Measurements from ENCODE around the gene SLC18A3. TPM values are rescaled to one million over a fixed set of nuclear protein-coding genes. Genes with fewer than 3 reads are reported as not detected.

SLC18A3 gene
- total RNA-seq, 1 experiment from 2014 or later, result not detected

DNA sequence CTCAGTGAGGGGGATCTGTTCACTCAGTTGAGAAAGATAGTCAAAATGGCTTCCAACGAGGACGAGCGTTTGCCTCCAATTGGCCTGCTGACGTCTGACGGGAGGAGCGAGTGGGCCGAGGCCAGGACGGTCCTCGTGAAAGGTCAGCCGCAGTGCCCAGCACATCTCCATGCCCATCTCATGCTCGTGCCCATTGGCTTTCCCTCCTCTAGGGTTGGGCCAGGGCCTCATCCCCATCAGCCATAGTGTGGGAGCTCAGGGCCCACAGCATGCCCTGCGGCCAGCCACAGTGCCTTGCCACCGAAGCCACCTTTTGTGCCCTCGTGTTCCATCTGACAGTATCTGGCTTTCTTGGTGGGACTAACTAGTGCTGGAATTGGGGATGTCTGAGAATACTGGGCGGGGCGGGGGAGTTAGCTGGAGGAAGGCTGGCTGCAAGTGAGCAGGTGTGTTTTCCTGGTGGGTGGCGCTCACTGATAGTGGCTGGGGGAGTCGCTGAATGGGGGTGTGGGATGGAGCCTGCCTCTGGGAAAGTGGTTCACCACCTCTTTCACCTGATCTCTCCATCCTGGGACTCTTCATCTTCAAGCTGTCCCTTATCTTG lies 17.6 kb downstream of the SLC18A3 start:
- no peak for DNase-seq (ENCODE audit: low read depth)

DNA sequence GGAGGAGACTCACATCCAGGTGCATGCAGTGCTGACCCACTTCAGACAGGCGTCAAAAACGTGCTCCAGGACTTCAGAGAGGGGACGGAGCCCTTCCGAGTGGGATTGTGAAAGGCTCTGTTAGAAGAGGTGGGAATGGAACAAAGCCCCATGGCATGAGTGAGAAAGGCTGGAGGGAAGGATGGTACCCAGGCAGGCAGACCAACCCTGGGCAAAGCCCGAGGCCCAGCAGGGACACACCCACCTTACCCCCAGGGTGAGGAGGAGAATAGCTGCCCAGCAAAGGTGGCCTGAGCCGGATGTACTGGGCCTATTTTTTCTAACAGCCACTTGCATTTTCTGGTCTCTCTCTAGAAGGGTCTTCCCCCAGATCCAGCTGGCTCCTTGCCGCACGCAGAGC lies 18.5 kb downstream of the SLC18A3 start:
- DNase-seq (ENCODE audit: low read depth), result no peak

GRCh38 chr10:49629431-49629881 lies 19.3 kb downstream of the SLC18A3 start:
- no peak for DNase-seq (ENCODE audit: low read depth)

DNA sequence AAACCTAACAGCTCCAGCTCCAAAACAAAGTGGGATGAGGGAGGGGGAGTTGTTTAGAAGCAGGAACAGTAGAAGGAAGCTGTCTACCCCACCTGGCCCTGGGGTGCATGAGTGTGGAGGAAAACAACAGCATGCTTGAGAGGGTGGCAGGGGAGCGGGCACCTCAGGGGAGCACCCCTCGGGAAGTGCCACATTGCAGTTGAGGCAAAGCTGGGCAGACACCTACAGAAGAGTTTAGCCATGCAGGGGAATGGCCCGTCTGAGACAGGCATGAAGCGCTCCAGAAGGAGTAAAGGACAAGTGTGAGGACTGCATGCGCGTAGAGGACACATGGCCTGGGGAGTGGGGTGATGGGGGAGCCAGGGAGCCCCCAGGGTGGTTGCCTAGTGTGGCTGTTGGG lies 21.9 kb downstream of the SLC18A3 start:
- DNase-seq (ENCODE audit: low read depth), result no peak

DNA sequence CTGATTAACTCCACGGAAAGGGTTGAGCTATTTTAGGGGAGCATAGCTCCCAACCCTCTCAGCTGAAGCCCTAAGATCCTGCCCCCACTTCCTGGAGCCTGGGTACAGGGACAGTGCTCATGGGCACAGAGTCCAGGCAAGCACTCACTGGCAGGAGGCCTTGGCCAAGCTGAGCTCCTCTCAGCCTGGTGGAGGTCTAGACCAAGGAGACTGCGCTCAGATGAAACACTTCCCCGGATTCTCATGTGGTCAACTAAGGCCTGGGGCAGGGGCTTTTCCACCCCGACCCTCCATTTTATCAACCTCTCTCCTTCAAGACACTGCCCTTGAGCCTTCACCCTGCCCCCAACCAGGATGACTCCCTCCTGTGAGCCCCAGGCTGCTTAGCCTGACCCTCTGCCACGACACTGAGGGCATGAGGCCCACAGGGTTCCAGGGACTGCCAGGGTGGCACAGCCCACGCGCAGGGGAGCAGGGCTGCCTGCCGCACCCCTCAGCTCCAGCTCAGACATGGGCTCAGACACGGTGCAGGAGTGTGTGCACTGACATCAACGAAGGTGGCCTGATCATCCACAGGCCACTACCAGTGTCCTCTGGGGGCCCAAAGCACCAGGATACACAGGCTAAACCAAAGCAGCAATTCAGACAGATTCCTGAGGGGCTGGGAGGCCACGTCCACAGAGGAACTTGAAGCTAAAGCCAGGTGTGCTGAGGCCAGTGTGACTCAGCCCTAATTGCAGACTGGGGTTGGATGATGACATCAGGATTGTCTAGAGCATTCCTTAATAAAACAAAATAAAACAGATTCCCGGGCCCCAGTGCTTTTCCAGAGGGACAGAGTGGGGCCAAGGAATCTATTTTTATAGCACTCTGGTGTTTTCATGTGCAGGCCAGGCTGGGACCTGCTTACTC lies 22.6 kb downstream of the SLC18A3 start:
- peak; percentile 17 for DNase-seq (ENCODE audit: low read depth)

DNA sequence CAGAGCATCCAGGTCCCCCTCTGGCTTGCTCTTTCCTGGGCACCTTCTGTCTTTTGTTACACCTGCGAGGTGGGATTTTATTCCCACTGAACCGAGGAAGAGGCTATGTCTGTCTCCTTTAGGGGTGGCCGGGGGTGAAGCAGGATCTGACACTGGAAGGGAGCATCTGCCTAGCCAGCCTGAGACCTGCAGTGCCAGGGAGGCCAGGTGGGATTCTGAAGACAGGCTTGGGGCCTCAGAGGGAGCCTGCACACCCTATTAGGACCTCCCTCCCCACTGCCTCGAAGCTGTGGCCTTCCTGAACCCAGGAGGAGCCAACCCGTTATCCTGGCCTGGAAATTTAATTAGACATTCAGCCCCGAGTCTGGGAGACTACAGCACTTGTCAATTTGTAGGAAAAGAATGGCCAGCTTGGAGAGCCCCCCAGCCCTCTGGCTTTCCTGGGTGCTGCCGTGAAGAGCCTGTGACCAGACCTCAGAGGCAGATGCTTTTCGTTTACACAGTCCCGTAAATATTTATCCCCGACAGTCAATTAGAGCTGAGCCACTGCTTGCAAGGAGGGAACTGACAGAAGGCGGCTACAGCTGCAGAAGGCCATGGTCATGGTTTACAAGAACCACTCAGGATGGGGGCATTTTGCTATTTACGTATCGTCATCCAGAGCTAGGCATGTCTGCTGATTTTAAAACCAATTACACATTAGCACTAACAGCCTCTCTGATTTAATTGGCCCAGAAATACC lies 23.4 kb downstream of the SLC18A3 start:
- DNase-seq (ENCODE audit: low read depth), result no peak

DNA sequence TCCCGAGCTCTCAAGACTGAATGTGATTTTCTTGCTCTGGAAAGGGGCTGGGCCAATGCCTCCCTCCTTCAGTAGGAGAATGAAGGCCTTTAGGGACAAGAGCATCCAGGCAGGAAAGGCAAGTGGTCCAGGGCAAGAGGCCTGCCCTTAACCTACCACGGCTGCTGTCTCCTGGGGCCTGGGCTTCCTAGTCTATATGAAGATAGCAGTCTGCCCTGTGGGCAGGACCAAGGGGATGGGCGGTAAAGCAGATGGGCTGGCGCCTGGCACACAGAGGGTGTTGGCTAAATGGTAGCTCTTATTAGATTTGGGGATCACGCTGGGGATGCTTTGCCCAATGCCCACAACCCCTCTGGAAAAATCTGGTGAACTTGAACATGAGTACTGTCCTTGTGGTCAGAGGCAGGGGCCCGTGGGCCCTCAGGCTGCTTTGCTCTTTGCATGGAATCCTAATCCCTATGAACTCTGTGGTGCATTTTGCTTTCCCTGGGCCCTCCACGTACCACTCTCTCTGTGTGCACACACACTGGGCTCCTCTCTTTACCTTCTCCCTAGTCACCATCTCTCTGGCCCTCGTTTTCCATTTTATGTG lies 24.1 kb downstream of the SLC18A3 start:
- DNase-seq (ENCODE audit: low read depth), result no peak

DNA sequence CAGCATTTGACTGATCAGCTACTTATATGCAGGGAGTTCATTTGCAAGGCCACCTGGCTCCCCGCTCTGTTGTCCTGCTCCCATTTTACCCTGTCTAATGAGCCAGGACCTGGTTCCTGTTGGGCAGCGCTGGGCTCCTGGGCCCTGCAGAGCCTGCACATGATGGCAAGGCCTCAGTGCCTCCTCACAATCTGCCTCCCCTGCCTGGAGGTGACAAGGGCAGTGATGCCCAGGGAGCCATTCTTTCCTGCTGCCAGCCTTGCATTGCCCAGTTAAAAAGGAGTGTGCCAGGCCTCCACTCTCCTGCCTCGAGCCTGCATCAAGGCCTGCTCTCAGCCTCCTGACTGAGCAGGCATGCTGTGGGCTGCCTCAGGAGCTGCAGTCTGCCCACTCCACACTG lies 32.2 kb downstream of the SLC18A3 start:
- no peak for DNase-seq (ENCODE audit: low read depth)

GRCh38 chr10:49643241-49644034 lies 33.3 kb downstream of the SLC18A3 start:
- no peak for DNase-seq (ENCODE audit: low read depth)

DNA sequence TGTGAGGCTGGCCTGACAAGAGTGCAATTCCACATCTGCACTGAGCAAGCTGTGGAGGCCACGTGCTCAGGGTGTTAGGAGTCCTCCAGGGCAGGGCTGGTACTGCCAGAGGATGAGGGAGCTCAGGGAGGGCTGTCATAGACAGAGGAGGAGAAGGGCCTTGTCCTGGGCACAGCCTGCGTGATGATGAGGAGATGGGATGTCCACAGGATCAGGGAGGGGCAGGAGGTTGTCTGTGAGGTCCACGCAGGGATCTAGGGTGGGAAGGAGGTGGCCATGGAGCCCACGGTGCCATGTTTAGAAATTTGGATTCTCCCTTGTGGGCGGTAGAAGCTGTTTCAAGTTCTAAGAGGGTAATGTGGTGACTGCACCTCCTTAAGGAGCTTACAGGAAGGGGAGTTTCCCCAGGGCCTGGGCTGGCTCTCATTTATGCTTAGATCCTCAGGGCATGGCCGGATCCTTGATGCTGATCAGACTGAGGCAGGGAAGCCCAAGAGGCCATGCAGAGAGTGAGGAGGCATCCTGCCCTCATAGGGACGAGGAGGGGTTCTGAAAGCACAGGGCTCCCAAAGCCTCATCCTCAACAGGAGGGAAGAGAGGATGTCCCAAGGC lies 34.0 kb downstream of the SLC18A3 start:
- no peak for DNase-seq (ENCODE audit: low read depth)

GRCh38 chr10:49645417-49645816 lies 35.3 kb downstream of the SLC18A3 start:
- DNase-seq (ENCODE audit: low read depth), result no peak

DNA sequence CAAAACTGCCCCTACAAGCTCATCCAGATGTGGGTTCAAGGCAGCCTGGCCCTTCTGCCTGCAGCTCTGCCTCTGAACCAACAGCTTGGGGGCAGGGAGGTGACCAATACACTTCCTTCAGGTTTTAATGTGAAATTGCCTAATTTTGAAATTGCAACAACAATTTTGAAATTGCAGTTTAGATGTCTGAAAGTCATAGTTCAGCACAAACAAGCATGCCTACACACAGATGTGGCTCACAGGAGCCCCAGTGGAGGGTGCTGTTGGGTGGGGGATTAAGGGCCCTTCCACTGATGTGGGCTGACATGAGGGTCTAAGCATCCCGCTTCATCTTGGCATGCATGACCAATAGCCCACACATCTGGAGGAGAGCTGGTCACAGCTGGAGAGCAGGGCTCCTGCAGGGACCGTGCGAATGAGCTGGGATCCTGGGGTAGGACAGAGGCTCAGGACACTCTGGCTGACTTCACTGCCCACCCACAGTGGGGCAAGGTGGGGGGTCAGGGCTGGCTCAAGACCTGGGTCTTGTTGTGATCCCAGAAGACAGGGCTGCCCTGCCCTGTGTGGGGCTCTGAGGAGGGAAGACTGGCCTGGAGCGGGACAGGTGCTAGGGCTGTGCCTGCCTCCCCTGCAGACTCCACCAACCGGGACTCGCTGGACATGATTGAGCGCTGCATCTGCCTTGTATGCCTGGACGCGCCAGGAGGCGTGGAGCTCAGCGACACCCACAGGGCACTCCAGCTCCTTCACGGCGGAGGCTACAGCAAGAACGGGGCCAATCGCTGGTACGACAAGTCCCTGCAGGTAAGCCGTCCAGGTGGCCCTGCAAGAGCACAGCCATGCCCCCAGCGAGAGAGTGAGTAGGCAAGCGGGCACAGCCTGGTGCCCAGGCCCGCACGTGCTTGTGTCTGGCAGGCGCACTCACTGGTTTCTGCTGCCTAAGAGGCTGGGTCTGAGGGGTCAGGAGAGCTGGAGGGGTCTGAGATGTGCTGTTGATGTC lies 36.1 kb downstream of the SLC18A3 start:
- no peak for DNase-seq (ENCODE audit: low read depth)

DNA sequence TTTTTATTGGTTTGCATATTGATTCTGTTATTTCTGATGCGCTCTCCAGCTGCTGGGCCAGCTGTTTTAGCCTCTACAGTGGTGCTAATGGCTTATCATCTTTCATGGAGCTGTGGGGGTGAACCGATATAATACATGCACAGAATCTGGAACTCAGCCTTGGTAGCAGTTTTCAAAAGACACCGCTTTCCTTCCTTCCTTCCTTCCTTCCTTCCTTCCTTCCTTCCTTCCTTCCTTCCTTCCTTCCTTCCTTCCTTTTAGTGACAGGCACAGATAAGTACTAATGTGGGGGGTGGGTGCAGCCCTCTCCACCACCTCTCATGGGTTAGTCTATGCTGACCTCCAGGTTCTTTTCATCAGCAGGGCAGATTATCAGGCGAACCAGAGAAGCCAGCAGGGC lies 37.4 kb downstream of the SLC18A3 start:
- DNase-seq (ENCODE audit: low read depth), result no peak

GRCh38 chr10:49647985-49648795 lies 38.1 kb downstream of the SLC18A3 start:
- DNase-seq (ENCODE audit: low read depth), result no peak

- DNase-seq (ENCODE audit: low read depth), result peak; percentile 9
These were observed 39.2 kb downstream of the SLC18A3 start for GRCh38 chr10:49649294-49649693.

DNA sequence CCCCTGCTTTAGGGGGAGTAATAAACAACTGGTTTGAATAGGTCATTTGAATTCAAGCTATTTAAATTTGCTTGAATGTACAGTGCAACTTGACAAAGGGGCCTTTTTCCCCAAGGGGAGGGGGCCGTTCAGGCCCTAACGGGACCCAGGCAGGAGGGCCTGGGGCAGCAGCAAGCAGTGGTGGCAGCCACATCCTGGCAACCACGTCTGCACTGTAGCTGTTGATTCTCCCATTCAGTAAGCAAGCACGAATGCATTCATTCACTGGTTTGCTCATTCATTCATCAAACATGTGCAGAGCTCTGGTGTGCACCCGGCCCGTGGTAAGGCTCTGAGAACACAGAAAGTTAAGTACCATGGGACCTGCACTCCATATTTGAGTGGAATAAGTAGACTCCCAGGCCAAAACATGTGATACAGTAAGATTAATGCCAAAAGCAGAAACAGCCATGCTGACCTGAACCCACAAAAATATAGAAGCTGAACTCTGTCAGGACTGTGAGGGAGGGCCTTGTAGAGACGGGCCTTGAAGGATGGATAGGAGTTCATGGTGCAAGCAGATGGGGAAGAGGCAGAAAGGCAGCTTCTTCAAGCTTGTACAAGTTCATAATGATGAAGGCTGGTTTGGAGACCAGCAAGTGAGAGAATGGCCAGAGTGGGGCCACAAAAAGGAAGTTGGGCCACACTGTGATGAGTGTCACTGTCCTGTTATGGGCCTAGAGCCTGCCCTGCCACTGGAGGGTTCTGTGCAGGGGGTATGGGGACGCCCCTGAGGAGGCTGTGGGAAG lies 40.0 kb downstream of the SLC18A3 start:
- no peak for DNase-seq (ENCODE audit: low read depth)

GRCh38 chr10:49650724-49651034 lies 40.6 kb downstream of the SLC18A3 start:
- DNase-seq (ENCODE audit: low read depth), result no peak

All from Daoy (cell line).